IMR-90 (cell line): ENCODE data around the gene CYTH4. TPM values are rescaled to one million over a fixed set of nuclear protein-coding genes. Genes with fewer than 3 reads are reported as not detected.

ENCODE experiments used
- ATAC-seq: fragments of 200-7000 bp; cut with Tn5 transposase; 2 replicates; pipeline ENCODE4 v1.9.1; 2020; ENCODE audit warnings: low read depth, mild to moderate bottlenecking, moderate library complexity
- BruUV-seq: library from RNA; stranded (reverse); fragments of 400-500 nt; replicated peaks from 2 replicates; lab custom pipeline; 2021; lab: Mats Ljungman, UMichigan
- CTCF ChIA-PET: fragments of 300-600 bp; formaldehyde crosslinking; extraction: SDS; loops from one replicate; lab custom pipeline; 2021; ENCODE audit warnings: antibody characterized with exemption; lab: Yijun Ruan, JAX
- POLR2A ChIA-PET: fragments of 300-600 bp; sonication (Branson Sonifier 250); formaldehyde crosslinking; loops from one replicate; lab custom pipeline; 2022; ENCODE audit warnings: antibody characterized with exemption; ENCODE audit not compliant: unreplicated experiment; lab: Charles Lee
- DNase-seq: peaks from one replicate; pipeline ENCODE4 v3.0.0; 2013
- H2AFZ ChIP-seq: replicated peaks from 2 replicates; pipeline ENCODE3; 2013; ENCODE audit warnings: low read length, mild to moderate bottlenecking; ENCODE audit not compliant: poor library complexity
- H2AK5ac ChIP-seq: 2 replicates; pipeline ENCODE4 v1.6.1; 2013; ENCODE audit warnings: low read depth, low read length, inconsistent platforms
- H2AK9ac ChIP-seq: replicated peaks from 2 replicates; pipeline ENCODE3; 2013; ENCODE audit warnings: mild to moderate bottlenecking, low read depth, low read length, moderate library complexity; ENCODE audit not compliant: poor library complexity
- H2BK120ac ChIP-seq: 2 replicates; pipeline ENCODE4 v1.6.1; 2013; ENCODE audit warnings: low read depth, low read length, inconsistent platforms
- H2BK15ac ChIP-seq: 3 replicates; pipeline ENCODE4 v1.6.1; 2013; ENCODE audit warnings: low read depth, low read length, inconsistent platforms
- H2BK20ac ChIP-seq: 2 replicates; pipeline ENCODE4 v1.6.1; 2013; ENCODE audit warnings: low read depth, mild to moderate bottlenecking, inconsistent platforms, low read length, moderate library complexity
- H2BK5ac ChIP-seq: 2 replicates; pipeline ENCODE4 v1.6.1; 2013; ENCODE audit warnings: mild to moderate bottlenecking, low read depth, low read length, inconsistent platforms; ENCODE audit not compliant: poor library complexity, severe bottlenecking
- H3K14ac ChIP-seq: replicated peaks from 2 replicates; pipeline ENCODE4 v1.6.1; 2013; ENCODE audit warnings: low read depth, low read length, inconsistent platforms
- H3K18ac ChIP-seq: 2 replicates; pipeline ENCODE4 v1.6.1; 2013; ENCODE audit warnings: low read depth, low read length, control low read depth
- H3K23ac ChIP-seq: 2 replicates; pipeline ENCODE4 v1.6.1; 2013; ENCODE audit warnings: low read depth, low read length, inconsistent platforms
- H3K27ac ChIP-seq: 2 replicates; pipeline ENCODE4 v1.5.1; 2013; ENCODE audit warnings: mild to moderate bottlenecking, control low read depth, low read length; ENCODE audit not compliant: insufficient read depth
- H3K27me3 ChIP-seq: 2 replicates; pipeline ENCODE4 v1.6.1; 2013; ENCODE audit warnings: low read length; ENCODE audit not compliant: control insufficient read depth, insufficient read depth
- H3K36me3 ChIP-seq: 2 replicates; pipeline ENCODE4 v1.6.1; 2013; ENCODE audit warnings: low read length, mixed read lengths; ENCODE audit not compliant: control insufficient read depth, insufficient read depth
- H3K4ac ChIP-seq: 2 replicates; pipeline ENCODE4 v1.6.1; 2013; ENCODE audit warnings: low read depth, low read length, inconsistent platforms
- H3K4me1 ChIP-seq: 2 replicates; pipeline ENCODE4 v1.6.1; 2013; ENCODE audit warnings: low read length, mixed read lengths; ENCODE audit not compliant: control insufficient read depth, insufficient read depth
- H3K4me2 ChIP-seq: 2 replicates; pipeline ENCODE4 v1.6.1; 2013; ENCODE audit warnings: low read depth, mild to moderate bottlenecking, control low read depth, low read length, moderate library complexity
- H3K4me3 ChIP-seq: 2 replicates; pipeline ENCODE4 v1.5.1; 2013; ENCODE audit warnings: low read depth, mild to moderate bottlenecking, control low read depth, low read length, moderate library complexity; ENCODE audit not compliant: insufficient read depth
- H3K56ac ChIP-seq: 2 replicates; pipeline ENCODE4 v1.6.1; 2013; ENCODE audit warnings: low read length, inconsistent platforms; ENCODE audit not compliant: insufficient read depth; ENCODE audit errors: extremely low read depth
- H3K79me1 ChIP-seq, 2 experiments: 2 replicates each; pipeline ENCODE4 v1.6.1; 2013; ENCODE audit warnings: low read length in 2 of 2, inconsistent platforms in 1 of 2, low read depth in 1 of 2
- H3K9ac ChIP-seq: 2 replicates; pipeline ENCODE4 v1.6.1; 2013; ENCODE audit warnings: low read depth, low read length, control low read depth
- H3K9me1 ChIP-seq: 2 replicates; pipeline ENCODE4 v1.6.1; 2013; ENCODE audit warnings: low read length, inconsistent platforms; ENCODE audit not compliant: insufficient read depth
- H3K9me3 ChIP-seq: 2 replicates; pipeline ENCODE4 v1.6.1; 2013; ENCODE audit warnings: low read length; ENCODE audit not compliant: control insufficient read depth, insufficient read depth
- H4K20me1 ChIP-seq: 2 replicates; pipeline ENCODE4 v1.6.1; 2013; ENCODE audit warnings: low read length, inconsistent platforms; ENCODE audit not compliant: insufficient read depth
- H4K5ac ChIP-seq: 2 replicates; pipeline ENCODE4 v1.6.1; 2013; ENCODE audit warnings: mild to moderate bottlenecking, low read depth, low read length, control low read depth
- H4K8ac ChIP-seq, 2 experiments: 2 replicates each; pipeline ENCODE4 v1.6.1; 2013; ENCODE audit warnings: low read depth in 2 of 2, low read length in 2 of 2, control low read depth in 1 of 2, inconsistent platforms in 1 of 2
- H4K91ac ChIP-seq: 2 replicates; pipeline ENCODE4 v1.6.1; 2013; ENCODE audit warnings: low read depth, low read length, inconsistent platforms; ENCODE audit not compliant: insufficient read depth
- BHLHE40 ChIP-seq: fragments of 150-350 bp; IDR thresholded peaks from 2 replicates; pipeline ENCODE4 v1.6.1; 2016; ENCODE audit warnings: mild to moderate bottlenecking, low read depth, low read length
- CEBPB ChIP-seq: IDR thresholded peaks from 2 replicates; pipeline ENCODE4 v1.6.1; 2012; ENCODE audit warnings: low read depth, low read length, improper control_type of control experiment
- CHD1 ChIP-seq: IDR thresholded peaks from 2 replicates; pipeline ENCODE4 v1.6.1; 2012; ENCODE audit warnings: low read depth, low read length, improper control_type of control experiment
- FOS ChIP-seq: fragments of 150-350 bp; IDR thresholded peaks from 2 replicates; pipeline ENCODE4 v1.6.1; 2016; ENCODE audit warnings: low read depth, low read length
- MAZ ChIP-seq: IDR thresholded peaks from 2 replicates; pipeline ENCODE4 v1.6.1; 2012; ENCODE audit warnings: low read depth, mild to moderate bottlenecking, low read length, improper control_type of control experiment, moderate library complexity, borderline replicate concordance
- MXI1 ChIP-seq: IDR thresholded peaks from 2 replicates; pipeline ENCODE4 v1.6.1; 2012; ENCODE audit warnings: low read depth, mild to moderate bottlenecking, low read length, moderate library complexity, borderline replicate concordance
- NFE2L2 ChIP-seq: fragments of 150-350 bp; IDR thresholded peaks from 2 replicates; pipeline ENCODE4 v1.6.1; 2016; ENCODE audit warnings: low read depth, mild to moderate bottlenecking, low read length
- POLR2A ChIP-seq: IDR thresholded peaks from 2 replicates; pipeline ENCODE4 v1.6.1; 2012; ENCODE audit warnings: mild to moderate bottlenecking, low read depth, low read length
- RAD21 ChIP-seq: IDR thresholded peaks from 2 replicates; pipeline ENCODE4 v1.6.1; 2012; ENCODE audit warnings: low read length, improper control_type of control experiment
- RCOR1 ChIP-seq: IDR thresholded peaks from 2 replicates; pipeline ENCODE4 v1.6.1; 2012; ENCODE audit warnings: mild to moderate bottlenecking, low read length, improper control_type of control experiment; ENCODE audit not compliant: insufficient replicate concordance
- RFX5 ChIP-seq: IDR thresholded peaks from 2 replicates; pipeline ENCODE4 v1.8.0; 2012; ENCODE audit warnings: low read depth, mild to moderate bottlenecking, low read length, moderate library complexity
- SMC3 ChIP-seq: fragments of 150-350 bp; IDR thresholded peaks from 2 replicates; pipeline ENCODE4 v1.6.1; 2016; ENCODE audit warnings: low read depth, mild to moderate bottlenecking, antibody characterized with exemption, low read length, moderate library complexity
- USF2 ChIP-seq: fragments of 150-350 bp; IDR thresholded peaks from 2 replicates; pipeline ENCODE4 v1.6.1; 2017; ENCODE audit warnings: mild to moderate bottlenecking, antibody characterized with exemption, low read length, low read depth
- WGBS, 2 experiments: methylation state at CpG; one replicate each; pipeline versions ENCODE4 v1.1.5 to v1.1.7; 2013; ENCODE audit warnings: missing lambda C conversion rate in 2 of 2; ENCODE audit not compliant: insufficient read length in 1 of 2; ENCODE audit errors: extremely low coverage in 2 of 2; 5-methylcytosine and 5-hydroxymethylcytosine counted together
- dilution Hi-C: fragments of 300-500 bp; cut with HindIII; formaldehyde crosslinking; loops from one replicate; pipeline ENCODE4 v1.14.3; 2018; ENCODE audit warnings: low sequenced_read_pairs; ENCODE audit not compliant: unreplicated experiment
- in situ Hi-C: fragments of 300-500 bp; cut with MboI; formaldehyde crosslinking; loops from 3 replicates; pipeline ENCODE4 v1.14.3; 2019; ENCODE audit warnings: low sequenced_read_pairs, inconsistent platforms, mixed read lengths
- intact Hi-C: fragments of 100-400 bp; cut with micrococcal nuclease; formaldehyde crosslinking; loops from 2 replicates; pipeline ENCODE4 v1.10.0; 2022
- polyA plus RNA-seq, 3 experiments: library from polyadenylated mRNA; depleted of rRNA; stranded (reverse); fragments of >200 nt; gene quantifications; 2 replicates each; pipeline ENCODE4 v1.2.3, GENCODE V29; 2012; ENCODE audit warnings: low replicate concordance in 1 of 3
- total RNA-seq: library from RNA; depleted of rRNA; stranded (reverse); fragments of >200 nt; gene quantifications from 2 replicates; pipeline ENCODE4 v1.2.3, GENCODE V29; 2012
- TF ChIP-seq, protein P1 (sequence below): conservative IDR thresholded peaks from 2 replicates; pipeline ENCODE4 v1.5.1; 2012; ENCODE audit warnings: mild to moderate bottlenecking, low read depth, low read length, improper control_type of control experiment
- TF ChIP-seq, protein P2 (sequence below): fragments of 150-350 bp; IDR thresholded peaks from 2 replicates; pipeline ENCODE4 v1.6.1; 2016; ENCODE audit warnings: low read depth, mild to moderate bottlenecking, low read length, moderate library complexity, borderline replicate concordance

Gene CYTH4
- total and polyA plus RNA-seq, 2 of the 4 experiments (the other 2 are of a cell fraction), result 0.36 to 0.55 TPM

GRCh38 chr22:37267135-37267587, 15.1 kb upstream of the CYTH4 start:
- peak overlapping the region; percentile 67; the same call in 1 of the 2 replicates for H3K56ac ChIP-seq
- POLR2A ChIA-PET, result interaction anchor here (0.6 kb wide), 1 partner anchor 73 kb away, joined by 3 read pairs; no protein-coding TSS in a partner anchor
- peaks cover 4% of the 10 kb centered on the region for H3K27me3 ChIP-seq
- peak overlapping the region; percentile 59 for H2BK5ac ChIP-seq
- H2BK15ac ChIP-seq, result peak overlapping the region; percentile 62; the same call in 2 of the 3 replicates
- H3K9me1 ChIP-seq, result peaks cover 2% of the 10 kb centered on the region
- H3K4me1 ChIP-seq, result peaks cover 5% of the 10 kb centered on the region
- H3K4me3 ChIP-seq, result peak overlapping the region; percentile 39
- peak overlapping the region; percentile 58 for H3K27ac ChIP-seq
- intact Hi-C loops, result loop anchor here (2.0 kb wide), 1 partner anchor 190 kb away; no protein-coding TSS in a partner anchor
- H2AK5ac ChIP-seq, result no peak overlapping the region; the same call in none of the 2 replicates
- peak overlapping the region; percentile 72; the same call in 1 of the 2 replicates for H3K18ac ChIP-seq
- no TSS peak for BruUV-seq
- H4K8ac ChIP-seq, result peak overlapping the region; percentile 69 to 90
- H3K4ac ChIP-seq, result peak overlapping the region; percentile 82; the same call in 1 of the 2 replicates
- H3K79me1 ChIP-seq, result no peaks in the 10 kb centered on the region
- ATAC-seq (peak; percentile 96), DNase-seq (no peak)
- dilution Hi-C loops, result no loop called here
- peaks cover 13% of the 10 kb centered on the region for H3K9me3 ChIP-seq
- H4K5ac ChIP-seq, result peak overlapping the region; percentile 84
- 0 out of 2 replicates have a peak overlapping the region, but pooled peaks have one; percentile 8 for H3K23ac ChIP-seq
- 0 out of 2 replicates have a peak overlapping the region, but pooled peaks have one; percentile 24 for H3K14ac ChIP-seq
- peak overlapping the region; percentile 92 for H2BK120ac ChIP-seq
- no CpG with 5 or more reads among the region's 22 CpGs for WGBS, 2 experiments
- H3K9ac ChIP-seq, result peak overlapping the region; percentile 59
- in situ Hi-C loops, result no loop called here
- H2AFZ ChIP-seq, result peak overlapping the region; percentile 92
- peak overlapping the region; percentile 86 for H4K91ac ChIP-seq
- H2BK20ac ChIP-seq, result peak overlapping the region; percentile 91; the same call in 1 of the 2 replicates
- CTCF ChIA-PET, result no interaction called here
- H3K4me2 ChIP-seq, result peak overlapping the region; percentile 82
- H2AK9ac ChIP-seq, result peak overlapping the region; percentile 18
- no peaks in the 10 kb centered on the region for H4K20me1 ChIP-seq
- H3K36me3 ChIP-seq, result no peaks in the 10 kb centered on the region
- TF ChIP-seq, protein P1, sequence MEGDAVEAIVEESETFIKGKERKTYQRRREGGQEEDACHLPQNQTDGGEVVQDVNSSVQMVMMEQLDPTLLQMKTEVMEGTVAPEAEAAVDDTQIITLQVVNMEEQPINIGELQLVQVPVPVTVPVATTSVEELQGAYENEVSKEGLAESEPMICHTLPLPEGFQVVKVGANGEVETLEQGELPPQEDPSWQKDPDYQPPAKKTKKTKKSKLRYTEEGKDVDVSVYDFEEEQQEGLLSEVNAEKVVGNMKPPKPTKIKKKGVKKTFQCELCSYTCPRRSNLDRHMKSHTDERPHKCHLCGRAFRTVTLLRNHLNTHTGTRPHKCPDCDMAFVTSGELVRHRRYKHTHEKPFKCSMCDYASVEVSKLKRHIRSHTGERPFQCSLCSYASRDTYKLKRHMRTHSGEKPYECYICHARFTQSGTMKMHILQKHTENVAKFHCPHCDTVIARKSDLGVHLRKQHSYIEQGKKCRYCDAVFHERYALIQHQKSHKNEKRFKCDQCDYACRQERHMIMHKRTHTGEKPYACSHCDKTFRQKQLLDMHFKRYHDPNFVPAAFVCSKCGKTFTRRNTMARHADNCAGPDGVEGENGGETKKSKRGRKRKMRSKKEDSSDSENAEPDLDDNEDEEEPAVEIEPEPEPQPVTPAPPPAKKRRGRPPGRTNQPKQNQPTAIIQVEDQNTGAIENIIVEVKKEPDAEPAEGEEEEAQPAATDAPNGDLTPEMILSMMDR, result peak; percentile 72
- TF ChIP-seq CEBPB, result no peak
- no peak for TF ChIP-seq NFE2L2
- TF ChIP-seq POLR2A, result no peak
- no peak for TF ChIP-seq RFX5
- no peak for TF ChIP-seq USF2
- TF ChIP-seq BHLHE40, result no peak
- TF ChIP-seq SMC3, result peak; percentile 54
- TF ChIP-seq MAZ, result peak; percentile 71
- TF ChIP-seq CHD1, result no peak
- no peak for TF ChIP-seq RCOR1
- peak; percentile 74 for TF ChIP-seq RAD21
- TF ChIP-seq, protein P2, sequence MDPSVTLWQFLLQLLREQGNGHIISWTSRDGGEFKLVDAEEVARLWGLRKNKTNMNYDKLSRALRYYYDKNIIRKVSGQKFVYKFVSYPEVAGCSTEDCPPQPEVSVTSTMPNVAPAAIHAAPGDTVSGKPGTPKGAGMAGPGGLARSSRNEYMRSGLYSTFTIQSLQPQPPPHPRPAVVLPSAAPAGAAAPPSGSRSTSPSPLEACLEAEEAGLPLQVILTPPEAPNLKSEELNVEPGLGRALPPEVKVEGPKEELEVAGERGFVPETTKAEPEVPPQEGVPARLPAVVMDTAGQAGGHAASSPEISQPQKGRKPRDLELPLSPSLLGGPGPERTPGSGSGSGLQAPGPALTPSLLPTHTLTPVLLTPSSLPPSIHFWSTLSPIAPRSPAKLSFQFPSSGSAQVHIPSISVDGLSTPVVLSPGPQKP, result no peak
- TF ChIP-seq MXI1, result no peak
- no peak for TF ChIP-seq FOS
